H1 (cell line): Measurements from ENCODE around the gene CLEC14A. TPM values are rescaled to one million over a fixed set of nuclear protein-coding genes. Genes with fewer than 3 reads are reported as not detected.
A peak's percentile ranks its signal among the peaks of the same experiment; 100 is the strongest.

Experiments
- ASH2L ChIP-seq: fragments of 200-600, 300-600 bp; sonication (generic); IDR thresholded peaks from one replicate; pipeline ENCODE4 v1.7.1; 2017; ENCODE audit warnings: low read length
- CHD1 ChIP-seq: IDR thresholded peaks from 2 replicates; pipeline ENCODE4 v1.6.1; 2012; ENCODE audit warnings: low read depth, low read length, improper control_type of control experiment
- CREB1 ChIP-seq: IDR thresholded peaks from 2 replicates; pipeline ENCODE4 v1.6.1; 2012; ENCODE audit warnings: inconsistent platforms
- EZH2 ChIP-seq: fragments of 200-600 bp; sonication (generic); IDR thresholded peaks from 2 replicates; pipeline ENCODE4 v1.7.1; 2012; ENCODE audit warnings: low read depth, mild to moderate bottlenecking, moderate library complexity, low read length, inconsistent platforms; ENCODE audit not compliant: severe bottlenecking
- JUND ChIP-seq: IDR thresholded peaks from 2 replicates; pipeline ENCODE4 v1.6.1; 2011; ENCODE audit warnings: mild to moderate bottlenecking, improper control_type of control experiment, low read length
- KDM5A ChIP-seq: fragments of 200-600 bp; IDR thresholded peaks from 2 replicates; pipeline ENCODE4 v1.7.1; 2012; ENCODE audit warnings: mild to moderate bottlenecking, low read length, inconsistent platforms, mixed read lengths
- POLR2A ChIP-seq, 2 experiments: IDR thresholded peaks; 1 replicate in 1 of 2; 2 replicates in 1 of 2; pipeline ENCODE4 v1.6.1; 2011; ENCODE audit warnings: low read depth in 2 of 2, low read length in 2 of 2, mild to moderate bottlenecking in 2 of 2; ENCODE audit errors: control extremely low read depth in 1 of 2
- POLR2AphosphoS5 ChIP-seq: IDR thresholded peaks from 2 replicates; pipeline ENCODE4 v1.6.1; 2011; ENCODE audit warnings: low read depth, low read length
- RAD21 ChIP-seq, 2 experiments: IDR thresholded peaks in 1 of 2; conservative IDR thresholded peaks in 1 of 2; 2 replicates each; pipeline ENCODE4 v1.6.1; 2011; ENCODE audit warnings: low read depth in 2 of 2, low read length in 2 of 2, improper control_type of control experiment in 1 of 2, inconsistent platforms in 1 of 2, mild to moderate bottlenecking in 1 of 2, moderate library complexity in 1 of 2
- polyA plus RNA-seq, 7 experiments: library from polyadenylated mRNA; depleted of rRNA in 3 of 7; stranded (reverse) in 5 of 7; unstranded in 2 of 7; fragments of >200 nt in 5 of 7; fragments of 200-250 nt in 2 of 7; gene quantifications; 1 replicate in 5 of 7; 2 replicates in 1 of 7; 4 replicates in 1 of 7; pipeline versions ENCODE4 v1.2.1 to v1.2.3, GENCODE V29; 2011 to 2013; ENCODE audit warnings: missing spikeins in 2 of 7, mixed read lengths in 2 of 7
- total RNA-seq: library from RNA; stranded (reverse); fragmentation: NEBNext Ultra II Directional; extraction: Animal tissue kit (Norgen Biotek cat#: 25700); gene quantifications from 2 replicates; pipeline ENCODE4 v1.2.1, GENCODE V29; 2021

Gene CLEC14A
- total and polyA plus RNA-seq, 2 of the 8 experiments (the other 6 are each of a cell fraction or from before 2014, with no cell fraction given), result 0.09 to 0.13 TPM

GRCh38 chr14:38248321-38249028 is 7.4 kb downstream of the CLEC14A start (continued):
- TF ChIP-seq JUND (no peak), POLR2A (IDR thresholded peaks at IDR 0.05; ENCODE audit: control extremely low read depth in 1 of 2, low read depth in 2 of 2, low read length in 2 of 2) (no peak), EZH2 (no peak), ASH2L (no peak), CHD1 (no peak), RAD21 (IDR thresholded peaks at IDR 0.05 in 1 of 2, conservative IDR thresholded peaks at IDR 0.05 in 1 of 2; ENCODE audit: low read depth in 2 of 2, low read length in 2 of 2) (peak; percentile 49 to 55), KDM5A (no peak), CREB1 (no peak), POLR2AphosphoS5 (no peak)
